Thyroid gland (tissue), 4 donors: ENCODE results near the gene EPHX1.

Experiments
- POLR2A ChIP-seq, 2 donors: fragments of 450-650 bp; IDR thresholded peaks; one replicate each; pipeline ENCODE4 v1.6.1; 2017; ENCODE audit warnings: antibody characterized with exemption in 2 of 2, mild to moderate bottlenecking in 2 of 2, moderate library complexity in 1 of 2
- TF ChIP-seq, protein P1 (sequence below), 6 experiments: fragments of 200-600 bp in 3 of 6; fragments of 450-650 bp in 3 of 6; sonication (generic) in 3 of 6; IDR thresholded peaks; one replicate each; pipeline ENCODE4 v1.5.1; 2016 to 2019; ENCODE audit warnings: antibody characterized with exemption in 6 of 6, mild to moderate bottlenecking in 2 of 6, inconsistent platforms in 1 of 6, moderate library complexity in 1 of 6

DNA sequence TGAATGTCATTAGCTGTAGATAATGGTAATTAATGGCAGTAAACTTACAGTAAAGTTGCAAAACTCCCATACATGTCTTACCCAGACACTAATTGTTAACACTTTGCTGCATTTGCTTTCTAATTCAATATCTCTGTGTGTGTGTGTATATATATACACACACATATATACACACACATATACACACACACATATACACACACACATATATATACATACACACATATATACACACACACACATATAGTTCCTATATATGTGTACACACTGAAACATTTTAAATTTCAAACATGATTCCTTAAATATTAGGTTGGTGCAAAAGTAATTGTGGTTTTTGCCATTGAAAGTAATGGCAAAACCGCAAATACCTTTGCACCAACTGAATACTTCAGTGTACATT lies 3.7 kb upstream of the EPHX1 start:
- TF ChIP-seq, protein P1, sequence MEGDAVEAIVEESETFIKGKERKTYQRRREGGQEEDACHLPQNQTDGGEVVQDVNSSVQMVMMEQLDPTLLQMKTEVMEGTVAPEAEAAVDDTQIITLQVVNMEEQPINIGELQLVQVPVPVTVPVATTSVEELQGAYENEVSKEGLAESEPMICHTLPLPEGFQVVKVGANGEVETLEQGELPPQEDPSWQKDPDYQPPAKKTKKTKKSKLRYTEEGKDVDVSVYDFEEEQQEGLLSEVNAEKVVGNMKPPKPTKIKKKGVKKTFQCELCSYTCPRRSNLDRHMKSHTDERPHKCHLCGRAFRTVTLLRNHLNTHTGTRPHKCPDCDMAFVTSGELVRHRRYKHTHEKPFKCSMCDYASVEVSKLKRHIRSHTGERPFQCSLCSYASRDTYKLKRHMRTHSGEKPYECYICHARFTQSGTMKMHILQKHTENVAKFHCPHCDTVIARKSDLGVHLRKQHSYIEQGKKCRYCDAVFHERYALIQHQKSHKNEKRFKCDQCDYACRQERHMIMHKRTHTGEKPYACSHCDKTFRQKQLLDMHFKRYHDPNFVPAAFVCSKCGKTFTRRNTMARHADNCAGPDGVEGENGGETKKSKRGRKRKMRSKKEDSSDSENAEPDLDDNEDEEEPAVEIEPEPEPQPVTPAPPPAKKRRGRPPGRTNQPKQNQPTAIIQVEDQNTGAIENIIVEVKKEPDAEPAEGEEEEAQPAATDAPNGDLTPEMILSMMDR (IDR thresholded peaks at IDR 0.05) = no peak
- TF ChIP-seq POLR2A (IDR thresholded peaks at IDR 0.05) = no peak
